Colonic mucosa (tissue), 4 donors: ENCODE data around the gene MTRF1. TPM values are rescaled to one million over a fixed set of nuclear protein-coding genes. Genes with fewer than 3 reads are reported as not detected.

ENCODE experiments used
- DNase-seq: peaks from one replicate; pipeline ENCODE4 v3.0.0-alpha.2; 2020
- H3K27ac ChIP-seq: fragments of 200-600 bp; one replicate; pipeline ENCODE4 v1.8.0; 2021
- H3K27me3 ChIP-seq: fragments of 200-600 bp; one replicate; pipeline ENCODE4 v1.8.0; 2021
- H3K36me3 ChIP-seq: fragments of 200-600 bp; one replicate; pipeline ENCODE4 v1.8.0; 2021
- H3K4me1 ChIP-seq: fragments of 200-600 bp; one replicate; pipeline ENCODE4 v1.8.0; 2021; ENCODE audit warnings: mild to moderate bottlenecking
- H3K4me3 ChIP-seq: fragments of 200-600 bp; one replicate; pipeline ENCODE4 v1.8.0; 2021
- H3K9ac ChIP-seq, 2 donors: one replicate each; pipeline ENCODE4 v1.7.0; 2013; ENCODE audit warnings: control low read depth in 2 of 2, low read depth in 2 of 2, low read length in 2 of 2
- H3K9me3 ChIP-seq: fragments of 200-600 bp; one replicate; pipeline ENCODE4 v1.8.0; 2021
- intact Hi-C: fragments of 100-400 bp; cut with DNase I; formaldehyde crosslinking; loops from one replicate; pipeline ENCODE4 v1.14.1; 2022
- total RNA-seq, 2 donors: library from RNA; stranded (reverse); fragmentation: NEBNext Ultra II Directional in 1 of 2; extraction: Animal tissue kit (Norgen Biotek cat#: 25700) in 1 of 2; gene quantifications; one replicate each; pipeline ENCODE4 v1.2.1, GENCODE V29; 2021
- TF ChIP-seq, protein P1 (sequence below): fragments of 200-600 bp; IDR thresholded peaks from one replicate; pipeline ENCODE4 v1.8.0; 2022; ENCODE audit warnings: antibody characterized with exemption, mild to moderate bottlenecking
- donor health status: healthy.
- donor health status: DM: no; HTN: no; CAD: no.
- donor health status: DM: no; HTN: no; CAD: no.

The MTRF1 gene
- total RNA-seq, 2 donors from 2014 or later: 11.4 to 16.3 TPM

DNA sequence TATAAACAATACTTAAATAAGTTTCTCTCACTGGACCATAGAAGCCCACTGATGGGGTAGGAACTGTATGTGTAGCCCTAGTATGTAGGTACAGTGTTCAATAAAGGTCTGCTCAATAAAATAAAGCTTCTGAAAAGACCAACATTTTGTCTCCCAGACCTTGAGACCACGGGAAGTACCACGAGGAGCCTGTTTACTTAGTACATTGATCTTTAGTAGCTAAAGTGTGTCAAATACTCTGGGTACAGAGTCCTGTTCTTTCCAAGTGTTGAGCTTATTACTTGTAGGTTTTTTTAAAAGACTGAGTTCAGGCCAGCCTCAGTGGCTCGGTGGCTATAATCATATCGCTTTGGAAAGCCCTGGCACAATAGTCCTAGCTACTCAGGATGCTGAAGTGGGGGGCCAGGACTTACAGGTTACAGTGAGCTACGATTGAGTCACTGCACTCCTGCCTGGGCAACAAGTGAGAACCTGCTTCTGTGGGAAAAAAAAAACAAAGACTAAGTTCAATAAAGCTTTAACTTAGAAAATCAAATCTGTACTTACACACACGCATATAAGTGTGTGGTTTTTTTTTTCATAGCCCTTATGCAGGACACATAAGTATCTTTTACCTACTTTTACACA, 3.4 kb downstream of the MTRF1 start:
- Histone ChIP-seq H3K27ac (no peak overlapping the region), H3K27me3 (no peaks in the 10 kb centered on the region), H3K36me3 (no peaks in the 10 kb centered on the region), H3K4me1 (no peaks in the 10 kb centered on the region), H3K4me3 (no peak overlapping the region), H3K9ac (no peak overlapping the region), H3K9me3 (no peaks in the 10 kb centered on the region)
- DNase-seq: no peak
- TF ChIP-seq, protein P1, sequence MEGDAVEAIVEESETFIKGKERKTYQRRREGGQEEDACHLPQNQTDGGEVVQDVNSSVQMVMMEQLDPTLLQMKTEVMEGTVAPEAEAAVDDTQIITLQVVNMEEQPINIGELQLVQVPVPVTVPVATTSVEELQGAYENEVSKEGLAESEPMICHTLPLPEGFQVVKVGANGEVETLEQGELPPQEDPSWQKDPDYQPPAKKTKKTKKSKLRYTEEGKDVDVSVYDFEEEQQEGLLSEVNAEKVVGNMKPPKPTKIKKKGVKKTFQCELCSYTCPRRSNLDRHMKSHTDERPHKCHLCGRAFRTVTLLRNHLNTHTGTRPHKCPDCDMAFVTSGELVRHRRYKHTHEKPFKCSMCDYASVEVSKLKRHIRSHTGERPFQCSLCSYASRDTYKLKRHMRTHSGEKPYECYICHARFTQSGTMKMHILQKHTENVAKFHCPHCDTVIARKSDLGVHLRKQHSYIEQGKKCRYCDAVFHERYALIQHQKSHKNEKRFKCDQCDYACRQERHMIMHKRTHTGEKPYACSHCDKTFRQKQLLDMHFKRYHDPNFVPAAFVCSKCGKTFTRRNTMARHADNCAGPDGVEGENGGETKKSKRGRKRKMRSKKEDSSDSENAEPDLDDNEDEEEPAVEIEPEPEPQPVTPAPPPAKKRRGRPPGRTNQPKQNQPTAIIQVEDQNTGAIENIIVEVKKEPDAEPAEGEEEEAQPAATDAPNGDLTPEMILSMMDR: no peak
- intact Hi-C loops: no loop called here

DNA sequence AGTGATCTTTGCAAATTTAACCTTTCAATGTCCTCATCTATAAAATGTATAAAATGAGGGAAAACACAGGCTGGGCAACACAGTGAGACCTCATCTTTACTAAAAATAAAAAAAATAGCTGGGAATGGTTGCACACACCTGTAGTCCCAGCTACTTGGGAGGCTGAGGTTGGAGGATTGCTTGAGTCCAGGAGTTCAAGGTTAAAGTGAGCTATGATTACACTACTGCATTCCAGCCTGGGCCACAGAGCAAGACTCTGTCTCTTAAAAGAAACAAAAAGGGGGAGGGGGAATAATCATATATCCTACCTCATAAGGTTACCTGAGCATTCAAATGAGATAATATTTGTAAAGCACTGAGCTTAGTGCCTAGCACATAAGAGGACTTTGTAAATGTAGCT, 5.8 kb downstream of the MTRF1 start:
- TF ChIP-seq, protein P1: no peak
- no peaks in the 10 kb centered on the region for H3K36me3 ChIP-seq
- intact Hi-C loops: no loop called here

GRCh38 chr13:41254902-41255301, 8.5 kb downstream of the MTRF1 start:
- TF ChIP-seq, protein P1: no peak
- no peak overlapping the region for H3K27ac ChIP-seq

More for the DNA sequence above, 5.8 kb downstream of the MTRF1 start:
- H3K4me1 ChIP-seq: no peaks in the 10 kb centered on the region
- H3K9me3 ChIP-seq: no peaks in the 10 kb centered on the region
- H3K4me3 ChIP-seq: no peak overlapping the region
- no peak overlapping the region for H3K9ac ChIP-seq
- H3K27ac ChIP-seq: no peak overlapping the region
- no peaks in the 10 kb centered on the region for H3K27me3 ChIP-seq
- DNase-seq: no peak

DNA sequence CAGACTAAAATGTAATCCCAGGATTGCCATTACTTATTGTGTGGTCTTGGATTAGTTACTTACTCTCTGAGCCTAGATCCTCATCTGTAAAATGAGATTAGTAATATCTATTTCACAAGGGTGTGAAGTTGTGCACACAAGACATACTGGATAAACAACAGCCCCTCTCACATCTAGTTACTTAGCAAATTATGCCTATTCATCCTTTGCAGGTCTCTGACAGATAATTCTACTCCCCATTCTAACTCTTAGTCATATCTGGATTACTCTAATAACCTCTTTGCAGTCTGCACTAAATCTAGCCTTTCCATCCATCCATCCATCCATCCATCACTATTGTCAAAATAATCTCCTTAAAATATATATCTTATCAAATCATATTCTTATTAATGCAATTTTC, 12.4 kb downstream of the MTRF1 start:
- Histone ChIP-seq H3K27ac (no peak overlapping the region), H3K27me3 (no peaks in the 10 kb centered on the region), H3K9me3 (no peaks in the 10 kb centered on the region), H3K36me3 (no peaks in the 10 kb centered on the region), H3K4me3 (no peak overlapping the region), H3K9ac (no peak overlapping the region), H3K4me1 (no peaks in the 10 kb centered on the region)
- no peak for DNase-seq
- TF ChIP-seq, protein P1: no peak
- intact Hi-C loops: no loop called here

More at GRCh38 chr13:41254902-41255301, 8.5 kb downstream of the MTRF1 start:
- Histone ChIP-seq H3K9ac (no peak overlapping the region), H3K36me3 (no peaks in the 10 kb centered on the region), H3K4me3 (no peak overlapping the region), H3K9me3 (no peaks in the 10 kb centered on the region), H3K27me3 (no peaks in the 10 kb centered on the region), H3K4me1 (no peaks in the 10 kb centered on the region)
- intact Hi-C loops: no loop called here
- DNase-seq: no peak

DNA sequence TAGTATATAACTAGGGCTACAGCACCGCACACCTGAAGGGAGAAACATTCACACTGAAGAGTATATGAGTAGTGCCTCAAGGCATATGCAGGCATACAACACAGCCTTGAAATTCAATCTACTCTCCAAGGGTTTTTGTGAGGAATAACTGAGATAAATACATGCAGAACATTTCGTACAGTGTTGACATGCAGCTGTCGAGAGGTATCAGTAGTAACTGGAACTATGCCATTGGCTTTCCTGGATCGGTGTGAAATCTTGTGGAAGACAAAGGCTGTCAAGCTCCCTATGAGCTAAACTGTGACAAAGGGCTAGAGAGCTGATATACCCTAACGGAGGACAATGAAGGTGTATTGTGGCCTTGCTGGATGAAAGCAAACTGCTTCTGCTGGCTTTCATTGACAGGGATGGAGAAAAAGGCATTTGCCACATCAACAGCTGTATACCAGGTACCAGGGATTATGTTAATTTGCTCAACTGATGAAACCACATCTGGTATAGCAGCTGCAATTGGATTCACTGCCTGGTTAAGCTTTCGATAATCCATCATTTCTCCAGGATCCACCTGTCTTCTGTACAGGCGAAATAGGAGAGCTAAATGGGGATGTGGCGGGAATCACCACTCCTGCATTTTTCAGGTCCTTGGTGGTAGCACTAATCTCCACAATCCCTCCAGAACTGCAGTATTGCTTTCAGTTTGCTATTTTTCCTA, 16.3 kb downstream of the MTRF1 start:
- no peak overlapping the region for H3K4me3 ChIP-seq
- no peak for DNase-seq
- no peaks in the 10 kb centered on the region for H3K4me1 ChIP-seq
- H3K9me3 ChIP-seq: no peaks in the 10 kb centered on the region
- no peak overlapping the region for H3K27ac ChIP-seq
- H3K9ac ChIP-seq: no peak overlapping the region
- intact Hi-C loops: no loop called here
- H3K36me3 ChIP-seq: no peaks in the 10 kb centered on the region
- TF ChIP-seq, protein P1: no peak
- no peaks in the 10 kb centered on the region for H3K27me3 ChIP-seq
